Urinary bladder (tissue), 4 donors: Measurements from ENCODE around the gene CEP72. TPM values are rescaled to one million over a fixed set of nuclear protein-coding genes. Genes with fewer than 3 reads are reported as not detected.
"Not testable (repeated sequence)": the region's sequence is repeated elsewhere in the genome, so short reads cannot be mapped to it uniquely, and the experiment has no call there.

Source experiments
- DNase-seq: peaks from one replicate; pipeline ENCODE4 v3.0.0-alpha.2; 2015; ENCODE audit errors: extremely low spot score
- H3K27ac ChIP-seq: one replicate; pipeline ENCODE4 v1.5.1; 2013; ENCODE audit warnings: low read depth, mild to moderate bottlenecking, moderate library complexity
- H3K36me3 ChIP-seq: one replicate; pipeline ENCODE4 v1.6.1; 2013; ENCODE audit warnings: mild to moderate bottlenecking, moderate library complexity; ENCODE audit not compliant: insufficient read depth
- H3K4me1 ChIP-seq: one replicate; pipeline ENCODE4 v1.6.1; 2013; ENCODE audit warnings: mild to moderate bottlenecking, moderate library complexity; ENCODE audit not compliant: insufficient read depth
- H3K4me3 ChIP-seq: one replicate; pipeline ENCODE4 v1.5.1; 2013; ENCODE audit warnings: low read depth, low read length
- WGBS: extraction: QIAGEN DNeasy Blood & Tissue Kit; methylation state at CpG from one replicate; pipeline ENCODE4 v1.1.7; 2013; 5-methylcytosine and 5-hydroxymethylcytosine counted together
- polyA plus RNA-seq: library from polyadenylated mRNA; stranded (reverse); fragments of 200-250 nt; gene quantifications from one replicate; pipeline ENCODE4 v1.2.3, GENCODE V29; 2013
- total RNA-seq: library from RNA; depleted of rRNA; stranded (reverse); fragments of >200 nt; gene quantifications from one replicate; pipeline ENCODE4 v1.2.3, GENCODE V29; 2014
- donor health status: healthy with polysubstance abuse.
- donor health status: healthy.

CEP72 gene
- total and polyA plus RNA-seq, 2 donors, result 3.6 to 5.7 TPM

- DNase-seq, H3K27ac ChIP-seq, H3K4me3 ChIP-seq, H3K4me1 ChIP-seq, H3K36me3 ChIP-seq: not testable (repeated sequence)
- 81% methylated on average over 15 of the region's 16 CpGs for WGBS
Observed at GRCh38 chr5:678521-678920, 66.4 kb downstream of the CEP72 start.

- not testable (repeated sequence) for H3K36me3 ChIP-seq, H3K4me1 ChIP-seq
- WGBS, result 78% methylated on average over 15 of the region's 17 CpGs
Observed at GRCh38 chr5:679166-679895, 67.2 kb downstream of the CEP72 start.

GRCh38 chr5:680118-680795, 68.1 kb downstream of the CEP72 start:
- WGBS, result 71% methylated on average over 14 of the region's 32 CpGs

More at GRCh38 chr5:679166-679895, 67.2 kb downstream of the CEP72 start:
- DNase-seq, H3K4me3 ChIP-seq, H3K27ac ChIP-seq: not testable (repeated sequence)

GRCh38 chr5:680836-681235, 68.7 kb downstream of the CEP72 start:
- WGBS, result 75% methylated on average over 13 of the region's 13 CpGs
- not testable (repeated sequence) for DNase-seq, H3K27ac ChIP-seq, H3K4me3 ChIP-seq, H3K36me3 ChIP-seq, H3K4me1 ChIP-seq

More at GRCh38 chr5:680118-680795, 68.1 kb downstream of the CEP72 start:
- not testable (repeated sequence) for H3K36me3 ChIP-seq, H3K4me1 ChIP-seq, H3K4me3 ChIP-seq, DNase-seq, H3K27ac ChIP-seq

GRCh38 chr5:681317-682191, 69.4 kb downstream of the CEP72 start:
- not testable (repeated sequence) for H3K4me3 ChIP-seq, H3K27ac ChIP-seq, H3K36me3 ChIP-seq, H3K4me1 ChIP-seq, DNase-seq
- WGBS, result 92% methylated on average over 17 of the region's 17 CpGs

GRCh38 chr5:682216-682615, 70.1 kb downstream of the CEP72 start:
- H3K4me3 ChIP-seq, H3K36me3 ChIP-seq, H3K4me1 ChIP-seq, DNase-seq, H3K27ac ChIP-seq: not testable (repeated sequence)
- WGBS, result 86% methylated on average over 2 of the region's 3 CpGs

- H3K36me3 ChIP-seq, H3K4me1 ChIP-seq, H3K27ac ChIP-seq, H3K4me3 ChIP-seq, DNase-seq: not testable (repeated sequence)
- WGBS, result 73% methylated on average over 17 of the region's 17 CpGs
Observed at GRCh38 chr5:682651-683358, 70.7 kb downstream of the CEP72 start.

- 78% methylated on average over 30 of the region's 30 CpGs for WGBS
- no peaks in the 10 kb centered on the region for H3K4me1 ChIP-seq
- no peak for DNase-seq
- H3K4me3 ChIP-seq, result no peak overlapping the region
- H3K27ac ChIP-seq, result no peak overlapping the region
- H3K36me3 ChIP-seq, result no peaks in the 10 kb centered on the region
Observed at GRCh38 chr5:683551-684481, 71.7 kb downstream of the CEP72 start.

- H3K36me3 ChIP-seq, result no peaks in the 10 kb centered on the region
- H3K4me3 ChIP-seq, result no peak overlapping the region
- no peak overlapping the region for H3K27ac ChIP-seq
- no peak for DNase-seq
- 75% methylated on average over 17 of the region's 17 CpGs for WGBS
- H3K4me1 ChIP-seq, result no peaks in the 10 kb centered on the region
Observed at GRCh38 chr5:684751-685216, 72.6 kb downstream of the CEP72 start.

- no peak for DNase-seq
- Histone ChIP-seq H3K36me3 (no peaks in the 10 kb centered on the region), H3K27ac (no peak overlapping the region), H3K4me1 (no peaks in the 10 kb centered on the region), H3K4me3 (no peak overlapping the region)
- WGBS, result 85% methylated on average over 24 of the region's 24 CpGs
Observed at GRCh38 chr5:685262-686171, 73.4 kb downstream of the CEP72 start.

- DNase-seq, H3K4me3 ChIP-seq, H3K36me3 ChIP-seq, H3K4me1 ChIP-seq, H3K27ac ChIP-seq: not testable (repeated sequence)
- WGBS, result 85% methylated on average over 11 of the region's 12 CpGs
Observed at GRCh38 chr5:686172-686523, 74.0 kb downstream of the CEP72 start.
